LoVo (cell line): ENCODE results near the gene PTH1R.

Experiments
- DNase-seq: peaks from one replicate; pipeline ENCODE4 v3.0.0-alpha.2; 2016; ENCODE audit warnings: low spot score

Gene PTH1R

DNA sequence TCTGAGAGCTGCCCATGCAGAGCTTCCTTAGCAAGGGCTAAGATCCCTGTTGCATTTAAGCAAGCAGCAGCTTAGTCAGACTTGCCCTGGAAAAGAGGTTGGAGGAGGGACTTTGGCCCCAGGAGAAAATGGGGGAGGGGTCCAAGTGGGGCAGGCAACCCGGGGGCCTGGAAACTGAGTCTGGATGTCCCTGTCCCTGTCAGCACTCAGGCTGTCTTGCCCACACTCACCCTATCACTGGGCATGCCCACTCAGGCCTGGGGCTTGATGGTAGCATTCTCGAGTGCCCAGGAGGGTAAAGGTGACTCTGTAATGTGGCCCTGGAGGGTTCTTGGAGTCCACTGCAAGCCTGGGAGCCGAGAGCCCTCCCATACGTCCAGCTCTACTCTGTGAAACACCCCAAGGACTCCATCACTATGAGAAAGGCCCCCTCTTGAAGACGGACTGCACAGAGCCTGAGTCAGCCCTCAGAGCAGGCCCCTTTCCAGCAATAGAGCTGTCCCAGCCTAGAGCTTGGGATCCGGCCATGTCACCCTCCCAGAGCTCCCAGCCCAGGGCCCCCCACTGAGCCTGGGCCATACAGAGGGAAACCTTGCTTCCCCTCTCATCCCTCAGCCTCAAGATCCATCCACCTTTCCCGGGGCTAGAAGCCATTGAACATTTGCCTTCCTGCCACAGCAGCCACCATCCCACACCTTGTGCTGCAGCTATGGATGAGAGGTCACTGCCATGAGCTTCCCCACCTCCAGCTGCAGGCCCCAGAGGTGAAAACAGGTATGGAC lies 27.6 kb upstream of the PTH1R start:
- DNase-seq, result no peak

DNA sequence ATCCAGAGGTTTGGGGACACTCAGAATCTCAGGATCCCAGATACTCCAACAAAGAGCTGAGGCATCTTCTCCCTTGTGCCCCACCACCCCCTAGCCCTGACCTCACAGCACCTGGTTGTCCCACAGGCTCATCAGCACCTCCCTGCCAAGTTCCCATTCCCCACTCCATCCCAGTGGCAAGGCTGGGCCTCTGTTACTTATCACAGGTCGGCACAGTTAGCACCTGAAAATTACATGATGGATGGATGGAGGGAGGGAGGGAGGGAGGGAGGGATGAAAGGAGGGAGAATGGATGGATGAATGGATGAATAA lies 27.1 kb upstream of the PTH1R start:
- DNase-seq, result no peak

DNA sequence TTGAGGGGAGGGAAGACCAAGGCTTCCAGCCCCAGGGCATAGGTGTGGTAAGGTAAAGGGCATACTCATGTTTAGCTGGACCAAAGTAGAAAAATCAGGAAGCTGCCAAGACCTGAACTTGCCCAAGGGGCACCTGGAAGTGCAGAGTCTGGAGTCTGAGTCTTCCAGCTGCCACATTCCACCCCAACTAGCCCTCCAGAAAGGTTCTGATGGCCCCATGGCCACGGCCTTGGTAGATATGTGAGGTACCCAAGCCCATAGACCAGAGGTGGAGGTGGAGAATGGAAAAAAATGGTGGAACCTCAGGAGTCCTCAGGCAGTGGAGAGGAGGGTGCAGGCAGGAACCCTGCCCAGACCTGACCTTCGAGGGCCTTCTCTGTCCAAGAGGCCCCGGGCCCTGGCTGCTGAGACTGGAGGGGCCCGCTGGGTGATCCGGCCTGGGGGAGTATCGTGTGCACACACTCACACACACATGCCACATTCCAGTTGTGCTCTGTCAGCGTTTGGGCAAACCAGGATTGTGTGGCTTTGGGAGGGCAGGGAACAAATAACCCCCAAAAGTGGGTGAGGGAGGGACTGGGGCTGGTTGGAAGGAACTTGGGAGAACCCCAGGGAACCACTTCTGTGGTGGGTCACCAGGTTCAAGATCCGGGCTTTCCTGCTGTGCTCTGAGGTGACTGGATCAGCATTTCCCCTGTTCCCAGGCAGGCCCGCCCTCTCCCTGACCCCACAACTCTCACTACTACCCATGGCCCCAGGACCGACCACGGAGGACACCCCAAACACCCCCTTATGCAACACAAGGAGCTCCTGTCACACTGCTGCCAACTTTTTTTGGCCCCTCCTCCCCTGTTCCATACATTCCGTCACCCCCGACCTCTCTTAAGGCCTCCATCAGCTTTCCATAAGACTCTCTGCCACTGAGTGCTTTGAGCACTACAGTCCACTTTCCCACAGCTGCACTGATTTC lies 25.9 kb upstream of the PTH1R start:
- DNase-seq, result no peak

DNA sequence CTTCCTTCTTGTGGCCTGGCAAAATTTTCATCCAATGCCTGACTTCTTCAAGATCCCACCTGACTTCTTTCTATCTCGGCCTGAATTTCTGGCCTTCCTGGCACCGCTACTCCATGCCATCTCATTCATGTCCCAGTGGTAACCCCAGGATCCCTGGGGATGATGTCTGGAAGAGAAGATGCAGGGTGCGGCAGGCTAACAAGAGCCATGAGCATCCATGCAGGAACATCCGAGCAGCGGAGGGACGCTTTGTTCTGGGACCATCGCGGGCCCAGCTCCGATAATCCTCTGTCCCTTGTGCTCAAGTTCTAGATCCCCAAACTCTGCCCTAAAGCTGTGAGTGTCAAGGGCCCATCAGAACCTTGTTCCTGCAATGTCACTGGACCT lies 25.2 kb upstream of the PTH1R start:
- no peak for DNase-seq

DNA sequence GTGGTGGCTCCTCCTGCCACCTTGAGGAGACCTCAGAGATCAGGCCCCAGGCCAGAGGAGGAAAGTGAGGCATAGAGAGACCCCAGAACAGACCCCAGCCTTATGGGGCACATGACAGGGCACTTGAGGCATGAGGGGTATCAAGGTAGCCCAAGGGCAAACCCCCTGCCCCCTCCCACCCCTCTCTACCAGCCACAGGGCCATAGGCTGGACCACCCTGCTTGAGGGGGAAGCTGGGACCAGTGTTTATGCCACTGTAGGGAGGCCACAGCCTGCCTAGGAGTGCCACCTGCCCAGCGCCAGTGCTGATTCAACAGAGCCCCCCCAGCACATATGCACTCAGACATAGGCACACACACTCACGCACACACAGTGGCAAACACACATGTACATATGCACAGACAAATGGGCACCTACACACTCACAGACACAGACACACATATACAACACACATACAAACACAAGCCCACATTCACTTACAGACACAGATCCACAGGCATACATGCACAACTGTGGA lies 24.6 kb upstream of the PTH1R start:
- DNase-seq, result no peak

DNA sequence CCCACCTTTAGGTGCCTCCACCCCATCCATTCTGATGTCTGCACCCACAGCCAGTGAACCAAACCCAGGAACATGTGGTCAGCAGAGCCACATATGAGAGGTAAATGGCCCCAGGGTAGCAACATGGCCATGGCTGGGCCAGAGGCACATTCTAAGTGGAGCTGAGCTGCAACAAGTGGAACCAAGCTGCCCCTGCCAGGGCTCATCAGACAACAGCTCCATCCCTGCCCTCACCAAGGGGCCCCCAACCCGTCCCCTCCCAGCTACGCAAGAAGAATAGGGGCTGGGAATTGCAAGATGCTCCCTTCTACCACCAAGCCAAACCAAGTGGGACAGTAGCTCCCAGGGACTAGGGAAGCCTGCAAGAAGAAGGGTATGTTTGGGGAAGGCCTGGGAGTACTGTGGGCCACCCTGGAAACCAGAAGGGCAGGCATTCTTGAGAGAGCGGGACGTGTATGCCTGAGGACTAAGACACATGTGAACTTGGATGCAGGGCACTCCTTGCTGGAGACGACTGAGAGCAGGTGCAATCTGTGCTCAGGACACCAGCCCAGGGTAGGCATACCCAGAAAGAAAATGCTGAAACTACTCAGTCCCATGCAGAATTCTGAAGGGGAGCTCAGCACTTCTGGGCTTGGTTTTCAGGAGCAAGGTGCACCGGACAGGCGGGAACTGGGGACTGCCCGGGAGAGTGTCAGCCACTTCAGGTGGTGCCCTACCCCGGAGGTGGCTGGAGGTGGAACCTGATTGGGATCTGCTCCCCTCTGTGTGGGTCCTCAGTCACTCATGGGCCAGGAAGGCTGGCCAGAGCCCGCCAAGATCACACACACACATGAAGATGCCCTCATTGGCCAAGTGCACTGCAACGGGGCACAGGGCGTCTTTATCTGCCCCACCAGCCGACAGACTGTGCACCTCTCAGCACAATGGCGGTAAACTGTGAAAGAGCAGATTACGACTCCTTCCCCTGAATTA lies 23.8 kb upstream of the PTH1R start:
- no peak for DNase-seq

DNA sequence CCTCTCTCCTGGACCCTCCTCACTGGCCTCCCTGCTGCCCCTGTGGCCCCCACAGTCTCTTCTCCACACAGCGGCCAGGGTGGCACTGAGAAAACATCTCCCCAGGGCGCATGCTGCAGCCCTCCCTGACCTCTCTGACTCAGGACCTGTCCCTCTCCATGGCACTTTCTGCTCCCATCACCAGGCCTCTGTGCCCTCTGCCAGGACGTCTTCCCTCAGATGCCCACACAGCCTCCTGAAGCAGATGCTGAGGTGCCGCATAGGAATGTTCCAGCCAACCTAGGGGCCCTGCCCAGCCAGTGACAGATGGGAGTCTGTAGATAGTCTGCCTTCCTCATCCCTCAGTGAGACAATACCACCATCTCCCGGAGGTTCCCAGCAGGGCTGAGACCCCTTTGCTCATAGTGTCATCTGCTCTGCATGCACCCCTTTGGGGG lies 22.9 kb upstream of the PTH1R start:
- DNase-seq, result no peak

DNA sequence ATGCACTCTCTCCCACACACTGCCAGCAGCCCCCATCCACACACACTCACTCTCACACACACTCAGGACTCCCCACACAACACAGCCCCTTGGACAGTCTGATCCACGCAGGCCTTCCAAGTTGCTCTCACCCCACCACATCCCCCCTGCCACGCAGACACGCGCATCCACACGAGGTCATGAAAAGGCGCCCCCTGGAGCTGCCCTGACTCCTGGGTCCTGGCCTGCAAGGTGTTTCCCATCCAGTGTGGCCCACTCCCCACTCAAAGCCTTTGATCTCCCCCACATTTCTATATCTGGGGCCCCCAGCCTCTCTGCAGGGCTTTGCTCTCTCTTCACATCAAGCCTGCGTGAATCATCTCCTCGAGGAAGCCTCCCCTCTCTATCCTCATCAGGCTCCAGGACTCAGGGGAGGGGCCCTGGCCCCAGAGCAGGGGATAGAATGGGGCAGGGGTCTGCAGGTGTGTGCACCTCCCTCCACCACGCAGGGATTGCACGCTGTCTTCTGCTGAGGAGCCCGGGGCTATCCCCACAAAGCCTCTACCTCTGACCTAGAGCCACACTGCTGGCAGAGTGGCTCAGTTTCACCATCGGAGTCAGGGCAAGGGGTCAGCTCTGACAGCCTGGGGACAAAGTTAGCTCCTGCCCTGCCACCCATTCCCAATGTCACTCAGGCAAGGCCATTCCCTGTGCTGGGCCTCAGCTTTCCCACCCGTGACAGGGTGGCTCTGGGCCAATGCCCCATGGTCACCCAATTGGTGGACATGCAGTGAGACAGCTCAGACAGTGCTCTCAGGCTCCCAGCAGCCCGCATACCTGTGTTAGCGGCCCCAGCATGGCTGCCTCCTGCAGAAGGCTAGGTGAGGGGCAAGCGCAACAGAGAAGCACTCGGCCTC lies 20.7 kb upstream of the PTH1R start:
- no peak for DNase-seq

DNA sequence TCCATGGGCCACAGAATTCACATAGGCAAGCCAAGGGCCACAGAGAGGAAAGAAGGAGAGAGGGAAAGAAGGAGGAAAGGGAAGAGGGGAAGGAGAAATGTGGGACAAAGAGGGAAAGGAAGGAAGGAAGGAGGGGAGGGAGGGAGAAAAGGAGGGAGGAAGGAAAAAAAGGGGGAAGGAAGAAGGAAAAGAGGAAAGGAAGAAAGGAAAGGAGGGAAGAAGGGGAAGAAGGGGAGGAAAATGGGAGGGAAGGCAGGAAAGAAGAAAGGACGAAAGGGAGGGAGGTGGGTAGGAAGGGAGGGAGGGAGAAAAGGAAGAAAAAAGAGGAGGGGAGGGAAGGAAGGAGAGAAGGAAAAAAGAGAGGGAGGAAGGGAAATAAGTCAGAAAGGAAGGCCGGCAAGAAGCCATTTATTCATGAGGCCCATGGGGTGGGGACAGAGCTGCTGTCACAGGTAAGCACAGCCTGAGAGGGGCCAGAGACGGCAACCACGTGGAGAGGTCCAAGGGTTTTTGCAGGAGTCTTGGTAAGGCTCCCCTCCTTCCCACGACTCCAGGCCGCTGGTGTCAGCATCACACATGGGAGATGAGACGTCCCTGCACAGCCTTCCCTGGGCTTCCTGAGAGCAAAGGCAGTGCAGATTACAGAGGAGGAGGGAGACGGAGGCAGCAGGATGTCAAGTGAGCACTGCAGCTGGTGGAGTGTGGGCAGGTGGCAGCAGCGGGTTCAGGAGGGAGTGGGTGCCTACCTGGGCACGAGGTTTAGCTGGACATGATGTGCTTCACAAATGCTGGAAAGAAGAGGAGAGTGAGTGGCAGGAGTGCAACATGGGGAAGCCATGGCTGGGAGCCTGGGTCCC lies 19.8 kb upstream of the PTH1R start:
- no peak for DNase-seq

DNA sequence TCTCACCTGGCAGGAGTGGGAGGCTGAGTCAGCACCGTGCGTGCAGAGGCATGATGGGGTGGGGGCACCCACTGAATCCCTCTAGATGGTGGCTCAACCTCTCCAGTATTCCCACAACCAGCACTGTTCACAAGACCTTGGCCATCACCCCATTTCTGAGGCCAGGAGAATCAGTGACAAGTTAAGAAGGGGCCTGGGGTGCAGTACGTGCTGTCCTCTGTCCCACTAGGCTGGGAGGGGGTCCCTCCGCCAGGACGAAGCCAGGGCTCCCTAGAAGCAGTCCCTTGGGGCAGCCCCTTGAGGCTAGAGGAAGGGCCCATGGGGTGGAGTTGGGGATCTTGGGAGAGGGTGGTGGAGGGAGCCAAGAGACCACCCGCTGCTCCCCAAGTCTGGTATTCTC lies 19.1 kb upstream of the PTH1R start:
- DNase-seq, result no peak

DNA sequence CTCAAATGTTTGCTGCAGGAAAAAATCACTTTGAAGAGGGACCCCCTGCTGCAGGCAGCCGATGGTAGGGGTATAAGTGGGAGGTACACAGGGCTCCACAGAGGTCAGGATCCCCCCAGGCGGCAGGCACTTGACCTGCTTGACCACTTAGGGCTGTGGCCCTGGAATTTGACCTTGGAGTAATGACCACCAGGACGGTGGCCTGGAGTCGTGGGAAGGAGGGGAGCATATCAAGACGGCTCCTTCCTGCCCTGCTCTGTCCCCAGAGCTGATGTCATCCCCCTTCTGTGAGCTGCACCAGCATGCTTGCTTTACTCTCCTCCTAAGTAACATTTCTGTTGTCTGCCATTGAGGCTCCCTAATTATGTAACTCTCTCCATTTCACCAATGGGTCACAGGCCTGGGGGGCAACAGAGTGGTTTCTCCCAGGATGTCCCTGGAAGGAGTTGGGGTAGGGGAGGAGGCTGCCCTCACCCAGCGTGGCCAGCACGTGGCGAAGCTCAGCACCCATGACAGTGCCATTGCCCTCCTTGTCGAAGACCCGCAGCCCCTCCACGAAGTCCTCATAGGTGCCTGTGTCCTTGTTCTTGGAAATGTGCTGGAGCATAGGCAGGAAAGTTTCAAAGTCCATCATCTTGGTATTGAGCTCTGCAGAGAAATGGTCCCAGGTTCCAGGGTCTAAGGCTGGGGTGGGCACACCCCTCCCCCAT lies 18.4 kb upstream of the PTH1R start:
- DNase-seq, result no peak

DNA sequence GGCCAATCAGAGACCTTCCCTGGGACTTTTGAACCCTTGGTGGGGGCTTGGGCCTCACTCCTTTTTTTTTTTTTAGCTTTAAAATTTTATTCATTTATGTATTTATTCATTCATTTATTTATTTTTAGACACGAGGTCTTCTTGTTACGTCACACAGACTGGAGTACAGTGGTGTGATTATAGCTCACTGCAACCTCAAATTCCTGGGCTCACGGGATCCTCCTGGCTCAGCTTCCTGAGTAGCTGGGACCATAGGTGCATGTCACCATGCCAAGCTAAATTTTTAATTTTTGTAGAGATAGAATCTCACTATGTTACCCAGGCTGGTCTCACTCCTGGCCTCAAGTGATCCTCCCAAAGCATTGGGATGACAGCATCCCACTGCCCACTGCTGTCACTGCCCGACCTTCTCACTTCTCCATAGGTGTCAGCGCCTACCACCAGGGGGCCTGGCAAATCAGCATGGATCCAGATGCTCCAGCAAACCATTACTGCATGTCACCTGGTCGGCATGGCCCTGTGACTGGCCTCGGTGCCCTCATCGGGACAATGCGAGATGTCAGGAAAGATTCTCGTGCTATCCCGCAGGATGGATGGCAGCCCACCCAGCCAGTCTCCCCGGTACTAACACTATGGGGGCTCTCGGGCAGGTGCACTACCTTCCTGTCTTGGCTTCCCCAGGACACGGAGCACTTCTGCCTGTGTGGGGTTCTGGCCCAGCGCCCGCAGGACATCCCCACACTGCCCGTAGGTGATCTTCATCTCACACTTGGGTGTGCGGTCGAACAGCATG lies 17.3 kb upstream of the PTH1R start:
- DNase-seq, result peak; percentile 4

DNA sequence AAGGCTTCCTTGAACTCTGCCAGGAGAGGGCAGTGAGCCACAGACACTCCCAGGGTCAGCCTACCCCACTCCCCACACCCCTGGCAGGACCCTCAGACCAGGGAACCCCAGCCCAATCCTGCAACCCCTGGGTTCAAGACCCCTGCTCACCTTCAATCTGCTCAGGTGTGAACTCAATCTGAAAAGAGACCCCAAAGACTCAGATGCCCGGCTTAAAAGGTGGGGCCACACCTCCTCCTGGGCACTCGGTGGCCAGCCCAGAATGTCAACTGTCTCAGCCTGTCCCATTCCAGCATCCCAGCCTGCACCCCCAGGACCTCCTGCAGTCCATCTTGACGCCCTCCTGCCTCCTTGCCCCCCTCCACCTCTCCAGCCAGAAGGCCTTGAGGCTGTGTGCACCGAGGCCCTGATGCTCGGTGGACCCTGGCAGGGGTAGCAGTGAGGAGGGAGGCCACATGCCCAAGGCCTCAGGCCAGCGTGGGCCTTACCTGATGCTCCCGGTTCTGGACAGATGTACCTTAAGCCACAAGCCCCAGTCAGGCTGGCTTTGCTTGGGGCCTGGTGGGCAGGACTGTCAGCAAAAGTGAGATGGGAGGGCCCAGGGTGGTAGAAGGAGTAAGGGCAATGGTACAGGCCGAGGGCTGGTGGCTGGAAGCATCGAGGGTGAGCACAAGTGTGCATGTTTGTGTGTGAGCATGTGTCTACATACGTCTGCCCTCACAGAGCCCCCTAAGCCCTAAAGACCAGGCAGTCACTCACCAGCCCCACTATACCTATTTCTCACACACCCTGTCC lies 16.5 kb upstream of the PTH1R start:
- no peak for DNase-seq

DNA sequence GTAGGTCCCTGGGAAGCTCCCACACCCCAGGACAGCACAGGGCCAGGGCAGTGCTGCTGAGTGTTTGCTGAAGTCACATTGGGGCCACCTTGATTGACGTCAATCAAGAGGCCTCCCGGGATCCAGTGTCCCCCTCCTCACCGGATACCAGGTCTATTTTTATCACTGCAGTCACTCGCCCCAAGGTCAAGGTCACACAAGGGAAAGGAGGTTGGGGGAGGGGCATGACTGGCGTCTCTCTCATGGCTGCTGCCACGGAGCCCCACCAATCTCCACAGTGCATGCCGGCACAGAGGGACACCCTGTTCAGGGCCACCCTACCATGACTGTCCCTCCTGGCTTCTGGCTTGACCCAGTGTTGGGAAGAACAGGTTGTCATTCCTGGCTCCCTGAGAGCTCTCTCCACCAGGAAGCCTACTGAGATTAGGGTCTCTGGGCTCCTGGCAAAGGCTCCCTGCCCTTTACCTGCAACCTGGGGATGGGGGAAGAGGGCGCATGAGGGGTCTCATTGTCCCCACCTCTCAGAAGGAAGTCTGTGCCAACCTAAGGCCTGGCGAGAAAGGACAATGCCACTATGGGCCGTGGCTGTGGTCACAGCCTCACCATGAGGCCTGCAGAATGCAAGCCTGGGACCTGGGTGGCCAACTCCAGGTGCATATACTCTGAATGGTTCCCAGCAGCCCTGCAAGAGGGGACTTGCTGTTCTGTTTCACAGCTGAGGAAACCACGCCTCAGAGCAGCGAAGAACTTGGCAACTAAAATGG lies 15.7 kb upstream of the PTH1R start:
- DNase-seq, result no peak

DNA sequence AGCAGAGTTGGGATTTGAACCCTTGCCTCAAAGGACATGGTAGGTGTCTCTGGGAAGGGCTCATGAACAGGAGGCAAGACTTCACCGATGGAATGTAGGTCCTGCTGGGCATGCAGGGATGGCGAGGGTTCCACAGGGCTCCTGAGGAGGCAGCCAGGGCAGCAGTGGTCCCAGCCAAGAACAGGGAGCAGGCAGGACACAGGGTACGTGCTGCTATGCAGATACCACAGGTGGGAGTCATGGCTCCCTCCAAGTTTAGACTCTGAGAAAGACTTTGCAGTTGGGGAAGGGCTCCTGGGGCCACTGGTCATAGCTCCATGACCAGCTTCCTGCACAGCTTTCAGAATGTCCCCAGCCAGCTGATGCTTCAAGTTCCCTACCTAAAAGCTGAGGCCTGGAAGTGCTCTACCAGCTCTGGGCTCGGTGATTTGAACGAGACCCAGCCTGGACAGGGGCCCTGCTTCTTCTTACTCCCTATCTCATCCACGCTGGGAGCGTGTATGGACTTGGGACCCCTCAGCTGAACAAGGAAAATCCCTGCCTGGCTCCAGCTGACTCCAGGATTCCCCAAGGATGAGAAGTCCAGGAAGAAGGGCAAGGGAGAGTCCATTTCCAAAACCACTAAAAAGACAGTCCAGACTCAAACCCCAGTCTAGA lies 15.0 kb upstream of the PTH1R start:
- DNase-seq, result no peak

DNA sequence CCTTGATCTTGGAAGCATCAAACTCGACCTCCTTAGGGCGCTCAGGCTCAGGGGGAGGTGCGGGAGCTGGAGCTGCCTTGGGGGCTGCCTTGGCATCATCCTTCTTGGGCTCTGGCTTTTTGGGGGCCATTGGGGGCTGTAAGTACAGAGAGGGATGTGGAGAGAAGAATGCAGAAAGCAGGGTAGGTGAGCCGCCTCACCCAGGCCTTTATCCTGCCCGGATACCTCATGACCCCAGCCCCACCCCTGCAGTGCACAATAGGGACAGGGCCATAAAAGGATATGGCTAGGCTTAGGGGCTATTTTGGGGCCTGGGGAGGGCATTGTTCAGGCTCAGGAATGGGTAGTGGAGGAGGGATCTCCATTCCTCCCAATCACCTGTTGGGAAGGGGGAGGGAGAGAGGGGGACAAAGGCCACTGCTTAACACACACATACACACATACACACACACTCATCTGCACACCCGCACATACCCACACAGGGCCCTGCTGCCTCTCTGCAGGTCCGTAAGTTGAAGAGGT lies 14.2 kb upstream of the PTH1R start, which contains the start of gene MYL3:
Gene MYL3, minus strand, starts transcription at position 184 of the 522 bp plus-strand sequence. Its CDS starts 54 bp downstream, at position 130.
- no peak for DNase-seq
